Ramos (cell line): Measurements from ENCODE around the gene INPP4B.

Experiments
- in situ Hi-C: fragments of 300-500 bp; cut with MboI; formaldehyde crosslinking; loops from one replicate; pipeline ENCODE4 v1.14.3; 2022; ENCODE audit warnings: low sequenced_read_pairs; ENCODE audit not compliant: unreplicated experiment

The INPP4B gene

GRCh38 chr4:142128529-142128928 is 717.6 kb downstream of the INPP4B start:
- in situ Hi-C loops, result no loop called here

GRCh38 chr4:142126890-142127497 is 719.1 kb downstream of the INPP4B start:
- in situ Hi-C loops, result no loop called here

- in situ Hi-C loops, result no loop called here
These were observed 721.2 kb downstream of the INPP4B start for GRCh38 chr4:142124874-142125273.

- in situ Hi-C loops, result no loop called here
These were observed 724.4 kb downstream of the INPP4B start for GRCh38 chr4:142121448-142122350.

GRCh38 chr4:142120921-142121320 is 725.2 kb downstream of the INPP4B start:
- in situ Hi-C loops, result no loop called here

- in situ Hi-C loops, result no loop called here
These were observed 733.6 kb downstream of the INPP4B start for GRCh38 chr4:142112451-142112850.

- in situ Hi-C loops, result no loop called here
These were observed 736.0 kb downstream of the INPP4B start for GRCh38 chr4:142110136-142110535.

GRCh38 chr4:142104041-142104440 is 742.1 kb downstream of the INPP4B start:
- in situ Hi-C loops, result no loop called here

GRCh38 chr4:142101401-142101800 is 744.7 kb downstream of the INPP4B start:
- in situ Hi-C loops, result no loop called here

GRCh38 chr4:142100941-142101340 is 745.2 kb downstream of the INPP4B start:
- in situ Hi-C loops, result no loop called here

- in situ Hi-C loops, result no loop called here
These were observed 747.1 kb downstream of the INPP4B start for GRCh38 chr4:142098900-142099545.

- in situ Hi-C loops, result no loop called here
These were observed 747.7 kb downstream of the INPP4B start for GRCh38 chr4:142098380-142098779.

GRCh38 chr4:142097015-142097414 is 749.1 kb downstream of the INPP4B start:
- in situ Hi-C loops, result no loop called here

- in situ Hi-C loops, result no loop called here
These were observed 750.1 kb downstream of the INPP4B start for GRCh38 chr4:142095886-142096605.

GRCh38 chr4:142092941-142093340 is 753.2 kb downstream of the INPP4B start:
- in situ Hi-C loops, result no loop called here

GRCh38 chr4:142091691-142092182 is 754.4 kb downstream of the INPP4B start:
- in situ Hi-C loops, result no loop called here

- in situ Hi-C loops, result no loop called here
These were observed 755.0 kb downstream of the INPP4B start for GRCh38 chr4:142091085-142091513.

GRCh38 chr4:142088906-142089305 is 757.2 kb downstream of the INPP4B start:
- in situ Hi-C loops, result no loop called here

GRCh38 chr4:142085513-142086292 is 760.4 kb downstream of the INPP4B start:
- in situ Hi-C loops, result no loop called here

GRCh38 chr4:142083264-142083663 is 762.8 kb downstream of the INPP4B start:
- in situ Hi-C loops, result no loop called here
